Activated CD4-positive, alpha-beta T cell treated with anti-CD3 and anti-CD28 coated beads, Interleukin-2, amount 50 U/mL, for 48 hours (primary cell): Measurements from ENCODE around the gene NETO1.

ENCODE experiments used
- DNase-seq, 2 experiments: peaks; one replicate each; pipeline ENCODE4 v3.0.0-alpha.2; 2020

The NETO1 gene

DNA sequence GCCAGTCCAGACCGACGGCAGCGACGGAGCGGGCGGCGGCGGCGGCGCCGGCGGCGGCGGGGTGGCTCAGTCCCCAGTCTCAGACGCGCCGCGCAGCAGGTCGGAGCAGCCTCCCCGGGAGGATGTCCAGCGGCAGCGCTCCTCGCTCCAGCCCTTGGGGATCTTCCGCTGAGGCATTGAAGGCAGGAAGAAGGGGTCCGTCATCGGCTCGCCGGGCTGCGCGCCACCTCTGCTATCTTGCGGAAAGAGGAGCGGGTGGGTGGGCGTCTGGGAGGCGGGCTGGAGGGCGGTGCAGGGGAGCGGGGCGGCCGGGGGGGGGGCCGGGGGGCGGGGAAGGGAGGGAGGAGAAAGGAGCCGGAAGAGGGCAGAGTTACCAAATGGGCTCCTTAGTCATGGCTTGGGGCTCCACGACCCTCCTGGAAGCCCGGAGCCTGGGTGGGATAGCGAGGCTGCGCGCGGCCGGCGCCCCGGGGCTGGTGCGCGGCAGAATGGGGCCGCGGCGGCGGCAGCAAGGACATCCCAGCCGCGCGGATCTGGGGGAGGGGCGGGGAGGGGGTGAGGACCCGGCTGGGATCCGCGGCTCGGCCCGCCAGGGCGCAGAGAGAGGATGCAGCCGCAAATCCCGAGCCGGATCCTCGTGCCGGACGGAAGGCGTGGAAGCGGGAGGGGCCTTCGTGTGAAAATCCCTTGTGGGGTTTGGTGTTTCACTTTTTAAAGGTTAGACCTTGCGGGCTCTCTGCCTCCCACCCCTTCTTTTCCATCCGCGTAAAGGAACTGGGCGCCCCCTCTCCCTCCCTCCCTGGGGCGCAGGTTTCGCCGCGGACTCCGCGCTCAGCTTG is at the start of gene NETO1:
TSS of gene NETO1 (minus strand) at position 242 of the 839 bp plus-strand sequence. CDS start 696 bp downstream, outside the sequence.
- no peak for DNase-seq

DNA sequence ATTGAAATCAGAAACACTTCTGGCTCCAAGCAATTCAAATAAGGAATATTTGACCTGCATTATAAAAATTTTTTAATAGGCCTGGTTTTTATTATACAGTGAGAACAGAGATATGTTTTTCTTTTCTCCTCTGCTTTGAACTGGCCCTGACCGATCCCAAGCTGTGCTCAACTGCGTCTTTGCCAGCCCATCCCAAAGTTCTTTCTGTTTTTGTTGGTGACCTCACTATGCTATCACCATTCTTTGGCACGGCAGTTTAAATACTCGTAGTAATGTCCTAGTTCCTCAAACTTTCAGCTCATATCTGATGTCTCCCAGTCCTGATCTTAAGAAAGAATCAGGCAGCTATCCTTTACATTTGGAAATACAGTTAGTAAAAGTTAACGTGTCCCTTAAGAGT is 42.3 kb upstream of the NETO1 start:
- no peak for DNase-seq

GRCh38 chr18:72908181-72908580 is 40.4 kb upstream of the NETO1 start:
- no peak for DNase-seq

DNA sequence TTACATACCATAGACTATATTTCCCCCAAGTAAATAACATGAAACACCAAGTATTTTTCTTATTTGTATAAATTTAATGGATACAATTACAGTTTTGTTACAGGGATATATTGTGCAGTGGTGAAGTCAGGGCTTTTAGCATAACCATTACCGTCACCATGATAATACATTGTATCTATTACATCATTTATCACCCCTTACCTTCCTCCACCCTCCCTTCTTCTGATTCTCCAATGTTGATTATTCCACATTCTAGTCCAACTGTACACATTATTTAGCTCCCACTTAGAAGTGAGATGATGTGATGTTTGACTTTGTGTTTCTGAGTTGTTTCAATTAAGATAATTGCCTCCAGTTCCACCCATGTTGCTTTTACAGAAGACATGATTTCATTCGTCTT is 35.2 kb upstream of the NETO1 start:
- no peak for DNase-seq

DNA sequence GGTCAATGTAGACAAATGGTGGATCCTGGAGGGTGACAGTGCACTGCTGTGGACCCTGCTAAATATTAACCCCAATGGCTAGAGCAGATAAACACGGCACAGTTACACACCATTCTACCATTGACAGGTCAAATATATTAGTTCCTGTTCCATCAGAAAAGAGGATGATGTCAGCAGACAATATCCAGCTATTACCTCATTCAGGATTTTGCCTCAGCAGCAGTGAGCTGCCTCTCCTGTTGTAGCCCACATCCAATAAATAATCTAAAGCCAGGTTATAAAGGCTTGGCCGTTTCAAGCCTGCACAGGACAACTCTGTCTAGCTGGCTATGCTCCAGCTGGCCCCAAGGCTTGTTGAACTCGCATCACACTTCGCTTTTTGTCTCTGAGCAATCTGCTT is 31.6 kb upstream of the NETO1 start:
- DNase-seq, result no peak

DNA sequence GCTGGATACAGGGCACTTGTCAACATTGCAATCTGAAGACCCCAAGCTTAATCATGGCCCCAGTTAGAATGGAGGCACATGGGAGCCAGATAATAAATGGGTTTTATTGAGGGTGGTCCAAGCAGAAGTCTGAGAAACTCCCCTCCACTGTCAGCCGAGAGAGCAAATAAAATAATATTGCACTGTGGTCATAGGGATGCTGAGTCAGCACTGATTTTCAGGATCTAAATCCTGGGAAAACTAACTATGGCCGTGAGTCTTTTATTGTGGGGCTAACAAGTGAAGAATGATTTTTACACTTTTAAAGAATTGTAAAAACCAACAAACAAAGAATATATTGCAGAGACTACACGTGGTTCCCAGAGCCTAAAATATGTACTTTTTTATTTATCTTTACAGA is 31.1 kb upstream of the NETO1 start:
- no peak for DNase-seq

- no peak for DNase-seq
Observed at GRCh38 chr18:72895548-72895947, 27.8 kb upstream of the NETO1 start.

- no peak for DNase-seq
Observed at GRCh38 chr18:72878561-72878960, 10.8 kb upstream of the NETO1 start.

DNA sequence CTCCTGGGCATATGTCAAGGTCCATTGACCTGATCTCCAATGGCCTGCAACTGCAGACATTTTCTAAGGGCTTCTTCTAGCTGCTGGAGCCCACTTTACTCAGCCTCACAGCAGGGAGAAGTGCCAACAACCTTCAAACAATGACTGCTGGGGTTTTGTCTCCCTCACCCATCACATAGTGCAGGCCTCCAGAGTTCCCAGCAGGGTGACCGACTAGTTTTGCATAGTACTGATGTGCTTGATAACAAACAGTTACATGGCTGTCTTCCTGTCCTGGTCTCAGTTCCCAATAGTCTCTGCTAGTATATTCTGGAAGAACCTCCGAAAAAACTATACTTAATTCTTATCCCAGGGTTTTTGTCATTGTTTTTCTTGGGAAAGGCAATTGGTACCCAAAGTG is 10.4 kb upstream of the NETO1 start:
- no peak for DNase-seq

GRCh38 chr18:72871091-72871490 is 3.3 kb upstream of the NETO1 start:
- DNase-seq, result no peak

GRCh38 chr18:72869226-72870185 is 1.7 kb upstream of the NETO1 start:
- no peak for DNase-seq

- no peak for DNase-seq
Observed at GRCh38 chr18:72868585-72869225, 918 bp upstream of the NETO1 start.

GRCh38 chr18:72866901-72867745 is 664 bp downstream of the NETO1 start:
- no peak for DNase-seq

DNA sequence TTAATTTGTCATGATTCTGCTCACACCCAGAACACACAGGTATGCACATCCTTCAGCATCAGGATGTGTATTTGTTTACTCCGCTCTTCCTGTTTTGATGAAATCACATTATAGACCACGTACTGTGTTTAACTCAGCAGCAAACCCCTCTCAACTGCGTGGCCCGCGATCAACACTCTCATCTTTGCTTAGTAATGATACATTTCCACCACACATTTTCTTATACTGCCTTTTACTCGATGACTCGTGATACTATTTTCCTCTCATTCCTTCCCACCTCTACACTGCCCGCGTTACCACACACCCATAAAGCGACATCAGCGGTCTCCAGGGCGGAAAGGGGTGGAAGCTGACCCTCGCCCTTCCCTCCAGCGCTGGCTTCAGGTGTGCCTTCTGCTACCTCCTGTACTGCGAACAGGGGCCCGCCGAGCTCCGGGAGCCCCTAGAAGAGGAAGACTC is 1.3 kb downstream of the NETO1 start:
- no peak for DNase-seq

- no peak for DNase-seq
Observed at GRCh38 chr18:72863754-72864153, 4.0 kb downstream of the NETO1 start.

GRCh38 chr18:72859088-72859487 is 8.7 kb downstream of the NETO1 start:
- DNase-seq, result no peak

DNA sequence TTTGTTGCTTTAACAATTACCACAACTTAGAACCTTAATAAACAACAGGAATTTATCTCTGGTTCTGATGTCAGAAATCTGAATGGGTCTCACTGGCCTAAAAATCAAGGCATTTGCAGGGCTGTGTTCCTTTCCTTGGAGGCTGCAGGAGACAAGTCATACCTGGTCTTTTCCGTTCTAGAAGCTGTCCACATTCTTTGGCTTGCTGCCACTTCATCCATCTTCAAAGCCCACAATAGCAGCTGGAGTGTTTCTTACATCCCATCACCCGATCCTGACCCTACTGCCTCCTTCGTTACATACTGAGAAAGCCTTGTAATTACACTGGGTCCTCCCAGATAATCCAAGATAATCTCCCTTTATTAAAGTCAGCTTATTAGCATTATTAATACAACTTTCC is 18.1 kb downstream of the NETO1 start:
- no peak for DNase-seq

GRCh38 chr18:72848503-72849237 is 19.1 kb downstream of the NETO1 start:
- DNase-seq, result no peak

DNA sequence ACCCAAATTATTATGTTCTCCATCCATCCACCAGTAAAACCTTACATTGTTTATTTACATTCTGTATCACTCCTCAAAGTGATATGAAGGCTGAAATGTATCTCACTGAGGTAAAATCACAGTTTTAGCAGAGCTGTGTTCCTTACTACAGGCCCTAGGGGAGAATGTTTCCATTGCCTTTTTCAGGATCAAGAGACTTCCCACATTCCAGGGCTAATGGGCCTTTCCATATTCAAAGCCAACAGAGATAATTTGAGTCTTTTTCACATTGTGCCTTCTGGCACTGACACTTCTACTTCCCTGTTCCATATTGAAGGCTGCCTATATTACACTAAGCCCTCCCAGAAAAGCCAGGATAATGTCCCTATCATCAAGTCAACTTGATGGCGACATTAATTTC is 20.0 kb downstream of the NETO1 start:
- no peak for DNase-seq

GRCh38 chr18:72846736-72847533 is 20.9 kb downstream of the NETO1 start:
- no peak for DNase-seq

- no peak for DNase-seq
Observed at GRCh38 chr18:72843743-72844142, 24.0 kb downstream of the NETO1 start.
